Heart left ventricle (tissue), 16 donors: ENCODE data around the gene STIMATE. TPM values are rescaled to one million over a fixed set of nuclear protein-coding genes. Genes with fewer than 3 reads are reported as not detected.

Source experiments
- ATAC-seq, 4 donors: fragments of 200-7000 bp; cut with Tn5 transposase; one replicate each; pipeline ENCODE4 v1.9.1; 2020 to 2022; ENCODE audit warnings: moderate library complexity in 4 of 4, mild to moderate bottlenecking in 3 of 4, moderate number of reproducible peaks in 1 of 4
- DNase-seq, 5 donors: peaks; one replicate each; pipeline ENCODE4 v3.0.0-alpha.2; 2020
- H3K27ac ChIP-seq, 12 donors: fragments of 200-600 bp; sonication (generic) in 4 of 12; one replicate each; pipeline versions ENCODE4 v1.5.0 to v1.8.0; 2016 to 2022; ENCODE audit warnings: mild to moderate bottlenecking in 2 of 12
- H3K27me3 ChIP-seq, 9 donors: fragments of 200-600 bp; sonication (generic) in 2 of 9; one replicate each; pipeline versions ENCODE4 v1.5.1 to v1.8.0; 2016 to 2022; ENCODE audit warnings: mild to moderate bottlenecking in 3 of 9
- H3K36me3 ChIP-seq, 9 donors: fragments of 200-600 bp; sonication (generic) in 2 of 9; one replicate each; pipeline versions ENCODE4 v1.5.0 to v1.8.0; 2018 to 2022; ENCODE audit warnings: mild to moderate bottlenecking in 2 of 9
- H3K4me1 ChIP-seq, 12 donors: fragments of 200-600 bp; sonication (generic) in 4 of 12; one replicate each; pipeline versions ENCODE4 v1.5.0 to v1.8.0; 2016 to 2022; ENCODE audit warnings: mild to moderate bottlenecking in 3 of 12
- H3K4me3 ChIP-seq, 12 donors: fragments of 200-600 bp; sonication (generic) in 4 of 12; one replicate each; pipeline versions ENCODE4 v1.5.0 to v1.8.0; 2017 to 2022; ENCODE audit warnings: mild to moderate bottlenecking in 9 of 12, moderate library complexity in 4 of 12
- H3K9me3 ChIP-seq, 12 donors: fragments of 200-600 bp; sonication (generic) in 4 of 12; one replicate each; pipeline versions ENCODE4 v1.5.0 to v1.8.0; 2016 to 2022; ENCODE audit warnings: mild to moderate bottlenecking in 1 of 12
- CTCF ChIP-seq, 12 donors: fragments of 200-600 bp; sonication (generic) in 4 of 12; IDR thresholded peaks; one replicate each; pipeline versions ENCODE4 v1.5.0 to v1.8.0; 2018 to 2022; ENCODE audit warnings: antibody characterized with exemption in 12 of 12, mild to moderate bottlenecking in 5 of 12
- POLR2A ChIP-seq, 2 donors: fragments of 450-650 bp; IDR thresholded peaks; one replicate each; pipeline ENCODE4 v1.6.1; 2017; ENCODE audit warnings: antibody characterized with exemption in 2 of 2, mild to moderate bottlenecking in 2 of 2, moderate library complexity in 2 of 2
- WGBS, 4 donors: extraction: QIAGEN DNeasy Blood & Tissue Kit in 2 of 4; methylation state at CpG; one replicate each; pipeline versions ENCODE4 v1.1.5 to v1.1.7; 2013 to 2018; 5-methylcytosine and 5-hydroxymethylcytosine counted together
- intact Hi-C, 10 donors: fragments of 100-400 bp; cut with DNase I; formaldehyde crosslinking; loops; one replicate each; pipeline versions ENCODE4 v1.11.1 to v1.14.2; 2022
- polyA plus RNA-seq, 2 donors: library from polyadenylated mRNA; stranded (reverse); fragments of 200-250 nt; gene quantifications; one replicate each; pipeline ENCODE4 v1.2.3, GENCODE V29; 2013
- total RNA-seq, 9 donors: library from RNA; depleted of rRNA in 2 of 9; stranded (reverse); fragments of >200 nt in 2 of 9; fragmentation: NEBNext Ultra II Directional in 3 of 9; extraction: Animal tissue kit (Norgen Biotek cat#: 25700) in 3 of 9; gene quantifications; one replicate each; pipeline versions ENCODE4 v1.1.0 to v1.2.4, GENCODE V29; 2016 to 2023
- donor health status: ischemic (EF 13 %, LVEDD 7.1; RV severe dilation, severe dysfunction).
- donor health status: healthy with polysubstance abuse.
- donor health status: DM: no; HTN: yes; CAD: no.
- donor health status: DM: no; HTN: no; CAD: no.
- donor health status: ischemic (EF 25% LVEDD 6.9; RV normal size, moderate dysfunction).
- donor health status: ischemic (EF 25% LVEDD 5.7; RV mildly dilated, moderate dysfunction).
- donor health status: healthy.
- donor health status: DM: yes; HTN: yes; CAD: no.
- donor health status: ischemic (EF 35%, LVEDD 5.7; RV mildly dilated, moderate dysfunction).
- donor health status: nonischemic (EF 11% LVEDD 7.7; RV severe dilation, severe dysfunction).
- donor health status: DM: yes; HTN: yes; CAD: no.
- donor health status: PGD.
- donor health status: ischemic (EF 29% LVEDD 5.4; RV normal size, mild dysfunction).
- donor health status: nonischemic (EF 23%, LVEDD 6.1; RV moderate dilation, normal function).

Gene STIMATE
- total and polyA plus RNA-seq, 11 donors = 3.4 to 17.1 (median 9.4) TPM

GRCh38 chr3:52895418-52895817 lies 1.9 kb downstream of the STIMATE start:
- ATAC-seq (no peak), DNase-seq (no peak)
- Histone ChIP-seq H3K27me3 (no peaks in the 10 kb centered on the region), H3K36me3 (peaks cover 0 to 12% (median 0%) of the 10 kb centered on the region in 9 donors), H3K9me3 (no peaks in the 10 kb centered on the region), H3K4me1 (peaks cover 2 to 69% (median 49%) of the 10 kb centered on the region in 12 donors), H3K4me3 (peak overlapping the region in 1 of 12 donors; percentile 95), H3K27ac (no peak overlapping the region)
- no peak for TF ChIP-seq CTCF (IDR thresholded peaks at IDR 0.05)
- no peak for TF ChIP-seq POLR2A (IDR thresholded peaks at IDR 0.05)
- intact Hi-C loops = loop anchor here in 4 of 10 donors (2.0 to 10.0 kb wide), 5 partner anchors 47 to 147 kb away; partner anchors contain the start of genes ITIH1 (in 1 of the 4) and NEK4 (in 1 of the 4)
- WGBS, 4 donors = 68 to 76% (median 73%) methylated on average over 5 of the region's 5 CpGs

GRCh38 chr3:52894756-52895155 lies 2.6 kb downstream of the STIMATE start:
- no peaks in the 10 kb centered on the region for H3K9me3 ChIP-seq
- H3K4me1 ChIP-seq = peaks cover 2 to 69% (median 49%) of the 10 kb centered on the region in 12 donors
- no peak for DNase-seq
- peaks cover 0 to 12% (median 0%) of the 10 kb centered on the region in 9 donors for H3K36me3 ChIP-seq
- intact Hi-C loops = loop anchor here in 4 of 10 donors (2.0 to 10.0 kb wide), 6 partner anchors 46 to 148 kb away; partner anchors contain the start of genes NEK4 (in 2 of the 4) and ITIH1 (in 1 of the 4)
- H3K4me3 ChIP-seq = no peak overlapping the region
- 77 to 86% (median 83%) methylated on average over 10 of the region's 10 CpGs for WGBS, 4 donors
- TF ChIP-seq POLR2A (IDR thresholded peaks at IDR 0.05) (no peak), CTCF (IDR thresholded peaks at IDR 0.05) (no peak)
- ATAC-seq = no peak
- no peaks in the 10 kb centered on the region for H3K27me3 ChIP-seq
- H3K27ac ChIP-seq = no peak overlapping the region

- TF ChIP-seq POLR2A (IDR thresholded peaks at IDR 0.05) = no peak
- no peak for TF ChIP-seq CTCF (IDR thresholded peaks at IDR 0.05)
- peaks cover 0 to 12% (median 0%) of the 10 kb centered on the region in 9 donors for H3K36me3 ChIP-seq
- peak overlapping the region in 1 of 12 donors; percentile 9 for H3K4me3 ChIP-seq
- WGBS, 4 donors = 56 to 70% (median 59%) methylated on average over 4 of the region's 4 CpGs
- H3K4me1 ChIP-seq = peaks cover 2 to 69% (median 49%) of the 10 kb centered on the region in 12 donors
- DNase-seq (peak in 1 of 5 donors; percentile 35), ATAC-seq (peak; percentile 34 to 45 (median 38))
- intact Hi-C loops = loop anchor here in 3 of 10 donors (2.0 to 10.0 kb wide), 3 partner anchors 45 to 121 kb away; partner anchors contain the start of genes NEK4 (in 2 of the 3) and ITIH1 (in 1 of the 3)
- H3K9me3 ChIP-seq = no peaks in the 10 kb centered on the region
- peak overlapping the region in 4 of 12 donors; percentile 13 to 71 (median 24) for H3K27ac ChIP-seq
- H3K27me3 ChIP-seq = no peaks in the 10 kb centered on the region
These were observed 3.6 kb downstream of the STIMATE start for GRCh38 chr3:52893723-52894122.

- H3K4me3 ChIP-seq = peak overlapping the region in 5 of 12 donors; percentile 13 to 25 (median 17)
- no peak for ATAC-seq
- WGBS, 4 donors = 62 to 80% (median 71%) methylated on average over 8 of the region's 8 CpGs
These were observed 4.6 kb downstream of the STIMATE start for GRCh38 chr3:52892625-52893311.

More at GRCh38 chr3:52892625-52893311, 4.6 kb downstream of the STIMATE start:
- peaks cover 0 to 12% (median 0%) of the 10 kb centered on the region in 9 donors for H3K36me3 ChIP-seq
- H3K27me3 ChIP-seq = no peaks in the 10 kb centered on the region
- peaks cover 2 to 66% (median 45%) of the 10 kb centered on the region in 12 donors for H3K4me1 ChIP-seq
- no peak for DNase-seq
- no peaks in the 10 kb centered on the region for H3K9me3 ChIP-seq
- TF ChIP-seq CTCF (IDR thresholded peaks at IDR 0.05) (no peak), POLR2A (IDR thresholded peaks at IDR 0.05) (no peak)
- intact Hi-C loops = loop anchor here in 2 of 10 donors (5.0 to 10.0 kb wide), 2 partner anchors 118 to 120 kb away; partner anchors contain the start of genes NEK4 (in 2 of the 2) and ITIH1 (in 1 of the 2)
- H3K27ac ChIP-seq = peak overlapping the region in 6 of 12 donors; percentile 0 to 71 (median 33)
